SH-SY5Y (cell line): Measurements from ENCODE around the gene YBX2.

Experiments used
- GATA2 ChIP-seq: IDR thresholded peaks from 2 replicates; pipeline ENCODE4 v1.6.1; 2011; ENCODE audit warnings: mild to moderate bottlenecking, low read depth, low read length
- GATA3 ChIP-seq: IDR thresholded peaks from 2 replicates; pipeline ENCODE4 v1.6.1; 2011; ENCODE audit warnings: low read depth, mild to moderate bottlenecking, low read length, moderate library complexity

YBX2 gene

DNA sequence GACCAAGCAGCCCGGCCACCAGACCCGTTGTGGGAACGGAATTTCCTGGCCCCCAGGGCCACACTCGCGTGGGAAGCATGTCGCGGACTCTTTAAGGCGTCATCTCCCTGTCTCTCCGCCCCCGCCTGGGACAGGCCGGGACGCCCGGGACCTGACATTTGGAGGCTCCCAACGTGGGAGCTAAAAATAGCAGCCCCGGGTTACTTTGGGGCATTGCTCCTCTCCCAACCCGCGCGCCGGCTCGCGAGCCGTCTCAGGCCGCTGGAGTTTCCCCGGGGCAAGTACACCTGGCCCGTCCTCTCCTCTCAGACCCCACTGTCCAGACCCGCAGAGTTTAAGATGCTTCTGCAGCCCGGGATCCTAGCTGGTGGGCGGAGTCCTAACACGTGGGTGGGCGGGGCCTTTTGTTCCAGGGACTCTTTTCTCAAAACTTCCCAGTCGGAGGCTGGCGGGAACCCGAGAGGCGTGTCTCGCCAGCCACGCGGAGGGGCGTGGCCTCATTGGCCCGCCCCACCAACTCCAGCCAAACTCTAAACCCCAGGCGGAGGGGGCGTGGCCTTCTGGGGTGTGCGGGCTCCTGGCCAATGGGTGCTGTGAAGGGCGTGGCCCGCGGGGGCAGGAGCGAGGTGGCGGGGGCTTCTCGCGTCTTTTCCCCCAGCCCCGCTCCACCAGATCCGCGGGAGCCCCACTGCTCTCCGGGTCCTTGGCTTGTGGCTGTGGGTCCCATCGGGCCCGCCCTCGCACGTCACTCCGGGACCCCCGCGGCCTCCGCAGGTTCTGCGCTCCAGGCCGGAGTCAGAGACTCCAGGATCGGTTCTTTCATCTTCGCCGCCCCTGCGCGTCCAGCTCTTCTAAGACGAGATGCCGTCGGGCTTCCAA lies 13.1 kb downstream of the YBX2 start, which contains the start of gene SLC2A4:
TSS of gene SLC2A4 (plus strand) at position 645 of the 879 bp plus-strand sequence. CDS start at position 862, 217 bp downstream.
- TF ChIP-seq GATA2, result no peak
- TF ChIP-seq GATA3, result no peak

DNA sequence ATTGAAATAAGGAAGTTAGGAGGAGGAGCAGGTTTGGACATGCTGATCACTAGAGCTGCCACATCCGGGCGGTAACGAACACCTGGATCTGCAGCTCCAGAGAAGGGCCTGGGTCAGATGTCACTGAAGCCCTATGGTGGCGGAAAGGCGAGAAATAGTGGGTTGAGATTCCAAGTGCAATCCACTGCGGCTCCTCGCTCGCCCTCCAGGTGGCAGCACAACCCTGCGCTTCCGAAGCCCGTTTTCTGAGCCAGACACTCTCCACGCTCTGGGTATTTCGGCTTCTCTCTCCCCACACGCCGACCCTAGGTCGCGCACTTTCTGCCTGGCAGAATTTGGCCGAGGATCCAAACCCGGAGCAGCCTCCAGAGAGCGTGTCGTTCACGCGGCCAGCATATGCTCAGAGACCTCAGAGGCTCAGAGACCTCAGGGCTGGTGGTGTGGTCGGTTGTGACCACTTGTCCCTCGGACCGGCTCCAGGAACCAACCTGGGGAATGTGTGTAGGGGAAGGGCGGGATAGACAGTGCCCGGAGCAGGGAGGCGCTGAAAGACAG lies 13.8 kb downstream of the YBX2 start:
- TF ChIP-seq GATA2, result no peak
- no peak for TF ChIP-seq GATA3

DNA sequence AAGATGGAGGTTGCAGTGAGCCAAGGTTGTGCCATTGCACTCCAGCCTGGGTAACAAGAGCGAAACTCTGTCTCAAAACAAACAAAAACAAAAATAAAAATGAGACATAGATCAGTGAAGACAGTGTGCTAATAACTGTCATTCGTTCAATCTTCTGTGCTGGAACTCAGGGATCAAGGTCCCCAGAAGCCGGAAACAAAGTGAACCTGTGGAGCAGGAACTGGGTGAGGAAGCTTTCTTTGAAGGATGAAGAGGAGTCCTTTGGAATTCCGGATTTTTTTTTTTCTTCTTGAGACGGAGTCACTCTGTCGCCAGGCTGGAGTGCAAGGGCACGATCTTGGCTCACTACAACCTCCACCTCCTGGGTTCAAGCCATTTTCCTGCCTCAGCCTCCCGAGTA lies 15.0 kb downstream of the YBX2 start:
- TF ChIP-seq GATA2 (no peak), GATA3 (no peak)

DNA sequence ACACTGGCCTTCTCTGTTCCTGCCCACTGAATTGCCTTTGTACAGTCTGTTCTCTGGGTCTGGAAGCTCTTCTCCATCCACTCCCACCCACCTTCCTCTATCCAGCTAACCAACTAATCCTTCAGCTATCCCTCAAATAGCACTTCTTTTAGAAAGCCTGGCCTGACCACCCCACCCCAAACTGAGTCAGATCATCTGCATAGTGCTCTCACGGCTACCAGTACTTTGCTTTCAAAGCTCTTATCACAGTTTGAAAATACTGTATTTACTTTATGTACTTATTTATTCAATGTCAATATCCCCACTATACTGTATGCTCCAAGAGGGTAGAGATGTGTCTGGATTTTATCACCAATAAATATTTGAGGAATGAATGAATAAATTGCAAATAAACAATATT lies 27.7 kb downstream of the YBX2 start:
- TF ChIP-seq GATA2, result no peak
- TF ChIP-seq GATA3, result no peak

DNA sequence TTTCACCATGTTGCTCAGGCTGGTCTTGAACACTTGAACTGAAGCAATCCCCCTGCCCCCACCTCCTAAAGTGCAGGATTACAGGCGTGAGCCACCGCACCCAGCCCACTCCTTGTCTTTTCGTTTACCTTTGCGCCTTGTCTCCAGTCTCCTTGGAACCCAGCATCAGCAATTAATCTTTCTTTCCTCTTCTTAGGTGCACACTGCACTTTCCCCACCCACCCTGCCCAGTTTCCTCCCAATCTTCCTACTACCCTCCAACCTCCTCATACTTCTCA lies 30.7 kb downstream of the YBX2 start:
- no peak for TF ChIP-seq GATA2
- no peak for TF ChIP-seq GATA3

DNA sequence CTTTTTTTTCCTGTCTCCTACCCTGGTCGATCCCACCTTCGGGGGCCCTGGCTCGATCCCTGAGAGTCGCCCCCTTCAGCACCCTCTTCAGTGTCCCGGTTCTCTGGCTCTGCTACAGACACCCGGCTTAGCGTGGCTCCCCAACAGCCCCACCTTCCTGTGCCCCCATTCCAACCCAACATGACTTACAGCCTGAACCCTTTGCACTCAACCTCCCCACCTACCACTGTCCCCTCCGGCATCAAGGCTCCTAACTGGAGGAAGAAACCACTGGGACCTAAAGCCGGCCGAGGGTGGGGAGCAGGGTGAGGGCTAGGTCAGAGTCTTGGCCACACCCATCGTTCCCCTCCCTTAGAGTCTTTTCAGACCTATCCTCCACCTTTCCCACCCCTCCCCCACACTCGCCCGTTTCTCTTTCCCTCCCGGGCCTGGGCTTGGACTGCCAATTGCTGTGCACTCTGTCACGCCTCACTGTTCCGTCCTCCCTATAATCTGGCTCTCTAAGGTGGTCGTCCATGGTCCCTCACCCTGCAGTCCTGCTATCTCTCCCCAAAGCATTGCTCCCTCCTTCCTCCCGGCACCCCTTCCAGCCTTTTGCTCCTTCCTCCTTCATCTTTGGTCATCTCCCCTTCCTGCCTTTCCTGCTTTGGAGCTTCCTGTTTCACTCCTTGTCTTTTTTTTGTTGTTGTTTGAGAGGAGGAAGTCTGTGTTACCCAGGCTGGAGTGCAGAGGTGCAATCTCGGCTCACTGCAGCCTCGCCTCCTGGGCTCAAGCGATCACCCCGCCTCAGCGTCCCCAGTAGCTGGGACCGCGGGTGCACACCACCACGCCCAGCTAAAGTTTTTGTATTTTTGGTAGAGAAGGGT lies 31.3 kb downstream of the YBX2 start:
- TF ChIP-seq GATA2 (no peak), GATA3 (no peak)

DNA sequence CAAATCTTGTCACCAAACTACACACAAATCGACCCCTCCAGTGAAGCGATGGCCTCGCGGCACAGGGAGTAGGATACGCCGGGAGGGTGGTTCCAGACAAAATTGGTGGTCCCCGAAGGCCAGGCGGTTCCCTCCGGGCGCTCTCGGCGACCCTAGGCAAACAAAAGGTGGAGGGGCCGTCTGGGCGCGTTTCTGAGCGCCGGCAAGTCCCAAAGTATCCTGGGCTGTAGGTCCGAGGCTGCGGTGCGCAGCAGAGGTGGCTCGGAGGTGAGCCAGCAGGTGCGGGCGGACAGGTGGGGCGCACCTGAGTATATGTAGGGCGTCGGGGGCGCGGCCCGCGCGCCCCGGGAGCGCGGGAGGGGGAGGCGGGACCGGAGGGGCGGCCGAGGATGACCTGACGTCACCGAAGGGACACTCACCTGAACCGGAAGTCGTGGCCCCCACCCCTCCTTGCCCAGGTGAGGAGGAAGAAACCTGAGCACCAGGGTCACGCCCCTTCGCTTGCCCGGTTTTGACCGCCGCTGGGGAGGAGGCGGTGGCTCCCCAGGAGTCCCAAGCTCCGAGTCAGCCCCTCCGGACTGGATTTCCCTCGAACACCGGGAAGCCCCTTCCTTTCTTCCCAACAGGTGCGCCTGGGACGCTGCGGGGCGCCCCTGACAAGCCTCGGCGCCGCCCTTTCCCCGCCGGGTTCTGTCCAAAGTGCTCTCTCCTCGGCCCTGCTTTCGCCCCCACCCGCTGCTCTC lies 32.1 kb downstream of the YBX2 start, which contains the start of gene CLDN7:
TSS of gene CLDN7 (minus strand) at position 287 of the 743 bp plus-strand sequence. CDS start 435 bp downstream, outside the sequence.
- no peak for TF ChIP-seq GATA3
- no peak for TF ChIP-seq GATA2

DNA sequence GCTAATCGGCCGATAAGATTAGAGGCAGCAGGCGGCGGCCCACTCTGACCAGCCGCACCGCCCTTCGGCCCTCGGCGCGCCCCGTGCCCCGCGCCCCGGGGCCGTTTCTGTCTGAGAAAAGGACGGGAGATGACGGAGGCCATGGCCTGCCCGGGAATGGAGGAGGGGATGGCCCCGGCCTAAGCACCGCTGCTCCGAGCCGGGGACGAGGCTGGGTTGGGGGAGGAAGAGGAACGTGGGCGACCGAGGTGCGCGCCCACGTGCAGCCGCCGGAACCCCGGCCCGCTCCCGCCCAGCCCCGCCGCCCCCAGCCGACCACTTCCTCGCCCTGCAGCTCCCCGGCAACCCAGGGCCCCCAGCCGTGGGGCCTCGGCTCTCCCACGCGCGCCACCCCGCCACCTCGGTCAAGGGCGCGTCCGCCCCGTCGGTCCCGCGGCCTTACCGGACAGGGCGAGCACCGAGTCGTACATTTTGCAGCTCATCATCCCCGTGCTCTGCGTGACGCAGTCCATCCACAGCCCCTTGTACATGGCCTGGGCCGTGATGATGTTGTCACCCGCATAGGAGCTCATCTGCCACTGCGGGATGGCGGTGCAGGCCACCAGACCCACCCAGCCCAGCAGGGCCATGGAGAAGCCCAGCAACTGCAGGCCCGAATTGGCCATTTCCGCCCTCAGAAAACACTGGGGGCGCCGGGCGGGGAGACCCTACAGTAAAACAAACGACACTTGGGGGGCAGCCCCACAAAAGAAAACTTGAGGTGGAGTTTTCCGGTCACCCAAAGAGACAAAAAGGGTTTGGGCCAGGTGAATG lies 32.9 kb downstream of the YBX2 start:
- TF ChIP-seq GATA3 (no peak), GATA2 (no peak)

DNA sequence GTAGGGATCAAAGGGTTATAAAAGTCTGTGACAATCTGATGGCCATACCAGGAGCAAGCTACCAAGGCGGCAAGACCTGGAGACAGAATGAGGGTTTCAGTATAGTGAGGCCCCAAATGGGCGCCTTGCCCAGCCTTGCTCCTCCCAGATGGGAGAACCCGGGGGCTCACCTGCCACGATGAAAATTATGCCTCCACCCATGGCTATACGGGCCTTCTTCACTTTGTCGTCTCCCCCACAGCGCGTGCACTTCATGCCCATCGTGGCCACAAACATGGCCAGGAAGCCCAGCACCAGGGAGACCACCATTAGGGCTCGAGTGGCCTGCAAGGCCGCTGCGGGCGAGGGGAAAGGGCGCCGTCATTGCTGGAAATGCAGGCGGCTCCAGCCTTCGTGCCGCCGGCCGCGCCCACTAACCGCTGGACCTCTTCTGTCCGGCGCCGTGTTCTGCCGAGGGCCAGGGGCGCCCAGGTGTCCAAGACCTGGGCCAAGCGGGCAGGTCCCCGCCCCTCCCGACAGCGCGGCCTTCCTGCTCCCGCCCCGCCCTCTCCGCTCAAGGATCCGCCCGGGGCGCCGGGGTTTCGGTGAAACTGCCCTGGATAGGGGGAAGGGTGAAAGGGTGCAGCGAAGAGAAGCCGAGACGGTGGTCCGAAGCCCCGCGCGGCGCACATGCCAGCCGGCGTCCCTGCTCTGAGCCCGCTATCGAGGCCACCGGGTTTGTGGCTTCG lies 33.6 kb downstream of the YBX2 start:
- TF ChIP-seq GATA3, result no peak
- TF ChIP-seq GATA2, result no peak

DNA sequence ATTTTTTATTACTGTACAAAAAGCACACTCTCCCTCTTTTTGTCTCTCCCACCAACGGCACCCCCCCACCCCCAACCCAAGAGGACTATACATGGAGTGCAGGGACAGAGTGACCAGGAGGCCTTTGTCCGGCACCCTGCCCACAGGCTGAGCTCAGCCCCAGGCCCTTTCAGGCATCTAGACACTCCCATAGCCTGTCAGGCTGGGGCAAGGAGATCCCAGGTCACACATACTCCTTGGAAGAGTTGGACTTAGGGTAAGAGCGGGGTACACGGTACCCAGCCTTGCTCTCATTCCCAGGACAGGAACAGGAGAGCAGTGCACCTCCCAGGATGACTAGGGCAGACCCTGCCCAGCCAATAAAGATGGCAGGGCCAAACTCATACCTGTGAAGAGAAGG lies 34.3 kb downstream of the YBX2 start:
- no peak for TF ChIP-seq GATA3
- no peak for TF ChIP-seq GATA2

DNA sequence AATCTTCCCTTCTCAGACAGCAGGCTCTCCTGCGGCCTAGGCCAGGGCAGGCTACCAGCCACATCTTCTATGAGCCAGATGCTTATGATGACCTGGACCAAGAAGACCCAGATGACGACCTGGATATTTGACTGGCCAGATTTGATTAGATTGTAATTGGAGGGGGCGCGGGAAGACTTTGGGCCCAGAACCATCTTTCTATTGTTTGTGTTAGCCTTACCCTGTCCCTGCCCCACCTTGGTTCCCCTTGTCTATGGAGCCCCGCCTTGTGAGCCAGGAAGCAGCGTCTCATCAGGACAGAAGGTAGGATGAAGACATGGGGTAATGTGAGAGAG lies 34.9 kb downstream of the YBX2 start:
- TF ChIP-seq GATA3, result no peak
- no peak for TF ChIP-seq GATA2

DNA sequence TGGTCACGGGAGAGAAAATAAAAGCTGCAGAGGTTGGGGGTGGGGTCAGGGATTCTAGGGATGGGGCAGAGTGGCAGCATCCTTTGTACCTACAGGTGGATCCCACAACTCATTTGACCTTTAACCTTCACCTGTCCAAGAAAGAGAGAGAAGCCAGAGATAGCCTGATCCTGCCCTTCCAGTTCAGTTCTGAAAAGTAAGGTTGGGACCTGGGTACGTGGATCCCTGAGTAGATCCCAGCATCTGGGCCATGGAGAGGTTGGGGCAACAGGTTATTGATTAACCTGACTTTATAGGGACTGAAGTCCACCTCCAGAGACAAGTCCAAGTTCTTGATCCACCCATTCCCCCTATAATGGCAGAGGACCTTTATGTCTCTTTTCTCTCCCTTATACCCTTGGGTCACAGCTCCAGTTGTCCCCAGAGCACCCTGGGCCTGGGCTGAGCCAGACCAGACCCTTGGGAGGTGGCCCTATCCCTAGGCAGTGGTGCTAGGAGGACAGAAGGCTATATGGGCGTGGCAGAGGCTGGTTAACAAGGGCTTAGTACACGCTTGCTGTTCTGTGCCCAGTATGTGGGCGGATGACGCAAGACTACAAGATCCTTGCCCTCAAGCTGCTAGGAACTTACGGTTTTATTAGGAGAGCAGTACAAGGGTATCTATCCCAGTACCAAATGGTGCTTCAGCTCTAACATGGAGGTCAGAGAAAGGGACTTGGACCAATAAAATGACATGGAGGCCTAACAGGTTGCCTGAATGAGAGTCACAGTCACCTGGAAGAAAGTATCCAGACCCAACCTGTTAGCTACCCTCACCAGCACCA lies 35.5 kb downstream of the YBX2 start:
- TF ChIP-seq GATA3 (no peak), GATA2 (no peak)
